IgD-negative memory B cell (primary cell): Measurements from ENCODE around the gene PTPRM. TPM values are rescaled to one million over a fixed set of nuclear protein-coding genes. Genes with fewer than 3 reads are reported as not detected.

ENCODE experiments used
- H3K27ac Mint-ChIP-seq, 3 donors: one replicate each; pipeline ENCODE4 v1.8.0; 2020 to 2022; ENCODE audit warnings: mild to moderate bottlenecking in 3 of 3, mixed read lengths in 3 of 3, moderate library complexity in 1 of 3
- H3K27me3 Mint-ChIP-seq: one replicate; pipeline ENCODE4 v1.8.0; 2021; ENCODE audit warnings: mixed read lengths
- H3K36me3 Mint-ChIP-seq: one replicate; pipeline ENCODE4 v1.8.0; 2020; ENCODE audit warnings: mild to moderate bottlenecking, mixed read lengths
- H3K4me1 Mint-ChIP-seq, 3 donors: one replicate each; pipeline ENCODE4 v1.8.0; 2020 to 2022; ENCODE audit warnings: mixed read lengths in 3 of 3, mild to moderate bottlenecking in 1 of 3
- H3K4me3 Mint-ChIP-seq, 4 donors: one replicate each; pipeline ENCODE4 v1.8.0; 2020 to 2022; ENCODE audit warnings: mild to moderate bottlenecking in 4 of 4, mixed read lengths in 4 of 4, moderate library complexity in 3 of 4
- H3K9me3 Mint-ChIP-seq, 3 donors: one replicate each; pipeline ENCODE4 v1.8.0; 2020 to 2021; ENCODE audit warnings: mixed read lengths in 3 of 3, mild to moderate bottlenecking in 1 of 3
- polyA plus RNA-seq: library from polyadenylated mRNA; unstranded; fragments of 300-500 nt; fragmentation: Illumina TruSeq; gene quantifications from one replicate; pipeline ENCODE4 v1.2.3, GENCODE V29; 2021

PTPRM gene
- polyA plus RNA-seq, 1 donor from 2014 or later, result 0.61 TPM

- H3K36me3 Mint-ChIP-seq, result no peaks in the 10 kb centered on the region
- no peak overlapping the region for H3K4me3 Mint-ChIP-seq
- H3K27ac Mint-ChIP-seq, result no peak overlapping the region
- no peaks in the 10 kb centered on the region for H3K4me1 Mint-ChIP-seq
- no peaks in the 10 kb centered on the region for H3K27me3 Mint-ChIP-seq
- peaks cover 0 to 4% (median 0%) of the 10 kb centered on the region in 3 donors for H3K9me3 Mint-ChIP-seq
These were observed 664.2 kb downstream of the PTPRM start for GRCh38 chr18:8231316-8231715.

DNA sequence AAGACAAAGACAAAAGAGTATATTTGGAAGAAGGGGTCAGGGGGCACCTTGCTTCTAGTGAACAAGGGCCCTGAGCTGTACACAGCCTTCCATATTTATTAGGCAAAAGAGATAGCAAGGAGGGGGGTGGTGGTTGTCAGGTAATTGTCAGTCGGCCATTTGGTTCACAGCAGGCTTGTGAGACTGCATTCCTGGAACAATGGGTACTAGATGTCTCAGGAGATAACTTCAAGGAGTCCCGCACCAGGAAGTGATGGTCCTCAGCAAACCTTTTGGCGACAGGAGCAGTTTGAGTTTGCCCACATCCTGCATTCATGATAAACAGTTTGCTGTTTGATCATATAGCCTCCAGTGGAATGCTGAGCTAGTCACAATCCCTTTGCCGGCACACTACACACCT lies 665.7 kb downstream of the PTPRM start:
- Mint-ChIP-seq H3K27me3 (no peaks in the 10 kb centered on the region), H3K36me3 (no peaks in the 10 kb centered on the region), H3K9me3 (peaks cover 0 to 2% (median 0%) of the 10 kb centered on the region in 3 donors), H3K27ac (no peak overlapping the region), H3K4me3 (no peak overlapping the region), H3K4me1 (no peaks in the 10 kb centered on the region)

GRCh38 chr18:8235894-8236293 lies 668.8 kb downstream of the PTPRM start:
- no peaks in the 10 kb centered on the region for H3K4me1 Mint-ChIP-seq
- H3K27me3 Mint-ChIP-seq, result no peaks in the 10 kb centered on the region
- H3K27ac Mint-ChIP-seq, result no peak overlapping the region
- no peak overlapping the region for H3K4me3 Mint-ChIP-seq
- no peaks in the 10 kb centered on the region for H3K36me3 Mint-ChIP-seq
- peaks cover 0 to 2% (median 2%) of the 10 kb centered on the region in 3 donors for H3K9me3 Mint-ChIP-seq

DNA sequence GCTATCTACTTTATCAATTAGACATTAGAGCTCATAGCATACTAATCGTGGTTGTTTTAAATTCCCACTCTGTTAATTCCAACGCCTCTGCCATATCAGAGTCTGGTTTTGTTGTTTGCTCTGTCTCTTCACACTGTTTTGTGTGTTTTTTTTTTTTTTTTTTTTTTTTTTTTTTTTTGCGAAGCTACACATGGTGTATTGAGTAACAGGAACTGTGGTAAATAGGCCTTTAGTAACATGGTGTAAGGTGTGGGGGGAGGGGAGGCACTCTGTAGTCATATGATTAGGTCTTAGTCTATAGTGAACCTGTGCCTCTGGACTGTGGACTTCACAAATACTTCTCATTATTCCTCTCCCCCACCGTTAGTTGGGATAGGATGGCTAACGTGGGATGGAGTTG lies 671.4 kb downstream of the PTPRM start:
- no peaks in the 10 kb centered on the region for H3K4me1 Mint-ChIP-seq
- no peak overlapping the region for H3K4me3 Mint-ChIP-seq
- peaks cover 0 to 2% (median 0%) of the 10 kb centered on the region in 3 donors for H3K9me3 Mint-ChIP-seq
- H3K27me3 Mint-ChIP-seq, result no peaks in the 10 kb centered on the region
- no peak overlapping the region for H3K27ac Mint-ChIP-seq
- no peaks in the 10 kb centered on the region for H3K36me3 Mint-ChIP-seq

DNA sequence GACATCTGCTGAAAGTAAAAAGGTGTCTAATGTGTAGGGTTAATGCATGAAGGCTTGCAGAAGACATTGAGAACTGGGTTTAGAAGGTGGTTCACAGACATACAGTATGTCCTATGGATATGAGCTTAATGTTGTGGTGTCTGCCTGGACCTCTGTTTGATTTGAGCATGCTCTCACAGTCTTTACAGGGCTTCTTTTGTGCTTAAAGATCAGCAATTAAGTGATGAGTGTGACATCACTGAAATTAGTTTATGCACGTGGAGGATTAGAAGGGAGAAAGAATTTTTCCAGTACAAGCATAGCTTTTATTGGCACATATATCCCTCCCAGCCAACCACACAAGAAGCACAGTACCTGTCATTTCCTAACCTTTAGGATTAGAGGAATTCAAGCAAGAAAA lies 674.6 kb downstream of the PTPRM start:
- H3K4me1 Mint-ChIP-seq, result no peaks in the 10 kb centered on the region
- H3K36me3 Mint-ChIP-seq, result no peaks in the 10 kb centered on the region
- H3K27me3 Mint-ChIP-seq, result no peaks in the 10 kb centered on the region
- peaks cover 0 to 2% (median 0%) of the 10 kb centered on the region in 3 donors for H3K9me3 Mint-ChIP-seq
- H3K27ac Mint-ChIP-seq, result no peak overlapping the region
- no peak overlapping the region for H3K4me3 Mint-ChIP-seq

DNA sequence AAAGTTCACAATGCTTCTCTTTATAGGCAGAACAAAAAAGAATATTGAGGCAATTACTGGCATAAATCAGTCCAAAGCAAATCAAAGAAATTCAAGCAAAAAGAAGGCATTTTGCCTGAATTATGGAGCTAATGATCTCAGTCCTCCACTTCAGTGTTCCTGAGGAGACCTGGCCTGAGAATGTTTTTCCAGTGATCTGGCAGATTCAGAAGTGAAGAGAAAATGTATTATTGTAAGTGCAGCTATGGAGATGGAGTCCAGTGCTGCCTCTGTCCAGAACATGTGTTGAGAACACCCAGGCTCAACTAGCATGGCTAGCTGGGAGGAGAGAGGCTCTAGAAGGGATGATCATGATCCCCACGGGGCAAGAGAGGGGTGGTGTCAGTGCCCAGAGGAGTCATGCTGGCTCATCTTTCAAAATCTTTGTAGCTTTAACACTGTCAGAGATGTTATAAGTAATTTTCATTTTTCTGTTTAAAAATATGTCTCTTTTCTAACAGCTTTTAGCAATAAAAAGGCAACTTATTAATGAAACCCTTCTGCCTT lies 675.1 kb downstream of the PTPRM start:
- H3K4me3 Mint-ChIP-seq, result no peak overlapping the region
- H3K4me1 Mint-ChIP-seq, result no peaks in the 10 kb centered on the region
- H3K36me3 Mint-ChIP-seq, result no peaks in the 10 kb centered on the region
- H3K27ac Mint-ChIP-seq, result no peak overlapping the region
- H3K9me3 Mint-ChIP-seq, result peaks cover 0 to 2% (median 0%) of the 10 kb centered on the region in 3 donors
- H3K27me3 Mint-ChIP-seq, result no peaks in the 10 kb centered on the region

DNA sequence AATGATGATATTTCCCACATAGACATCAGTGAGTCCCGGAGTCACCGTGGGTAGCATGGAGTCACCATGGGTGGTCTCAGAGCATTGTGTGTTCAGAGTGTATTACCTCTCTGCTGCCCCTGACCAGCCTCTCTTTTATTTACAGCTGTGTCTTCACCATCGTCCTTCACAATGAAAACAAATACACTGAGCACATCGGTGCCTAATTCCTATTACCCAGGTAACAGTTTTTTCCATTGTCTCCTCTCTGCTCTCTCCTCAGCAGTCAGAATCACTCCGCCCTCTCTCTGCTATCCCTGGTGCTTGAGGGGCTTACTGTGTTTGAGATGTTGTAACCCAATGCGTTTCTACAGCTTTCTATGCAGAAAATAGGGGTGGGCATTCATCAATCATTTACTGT lies 680.6 kb downstream of the PTPRM start:
- Mint-ChIP-seq H3K4me1 (no peaks in the 10 kb centered on the region), H3K27me3 (no peaks in the 10 kb centered on the region), H3K4me3 (no peak overlapping the region), H3K36me3 (no peaks in the 10 kb centered on the region), H3K27ac (no peak overlapping the region), H3K9me3 (no peaks in the 10 kb centered on the region)

GRCh38 chr18:8248576-8248975 lies 681.5 kb downstream of the PTPRM start:
- Mint-ChIP-seq H3K4me1 (no peaks in the 10 kb centered on the region), H3K27ac (no peak overlapping the region), H3K36me3 (no peaks in the 10 kb centered on the region), H3K27me3 (no peaks in the 10 kb centered on the region), H3K9me3 (no peaks in the 10 kb centered on the region), H3K4me3 (no peak overlapping the region)

GRCh38 chr18:8249811-8250210 lies 682.7 kb downstream of the PTPRM start:
- Mint-ChIP-seq H3K9me3 (no peaks in the 10 kb centered on the region), H3K27ac (no peak overlapping the region), H3K4me3 (no peak overlapping the region)

GRCh38 chr18:8252371-8252770 lies 685.3 kb downstream of the PTPRM start:
- Mint-ChIP-seq H3K4me3 (no peak overlapping the region), H3K27ac (no peak overlapping the region), H3K9me3 (no peaks in the 10 kb centered on the region)

More at GRCh38 chr18:8249811-8250210, 682.7 kb downstream of the PTPRM start:
- Mint-ChIP-seq H3K27me3 (no peaks in the 10 kb centered on the region), H3K36me3 (no peaks in the 10 kb centered on the region), H3K4me1 (no peaks in the 10 kb centered on the region)

GRCh38 chr18:8253944-8254343 lies 686.8 kb downstream of the PTPRM start:
- Mint-ChIP-seq H3K4me3 (no peak overlapping the region), H3K9me3 (no peaks in the 10 kb centered on the region), H3K4me1 (no peaks in the 10 kb centered on the region), H3K27me3 (no peaks in the 10 kb centered on the region), H3K36me3 (no peaks in the 10 kb centered on the region), H3K27ac (no peak overlapping the region)

More at GRCh38 chr18:8252371-8252770, 685.3 kb downstream of the PTPRM start:
- no peaks in the 10 kb centered on the region for H3K4me1 Mint-ChIP-seq
- no peaks in the 10 kb centered on the region for H3K36me3 Mint-ChIP-seq
- H3K27me3 Mint-ChIP-seq, result no peaks in the 10 kb centered on the region

- H3K4me3 Mint-ChIP-seq, result no peak overlapping the region
- H3K9me3 Mint-ChIP-seq, result no peaks in the 10 kb centered on the region
- H3K27ac Mint-ChIP-seq, result no peak overlapping the region
- no peaks in the 10 kb centered on the region for H3K27me3 Mint-ChIP-seq
- H3K4me1 Mint-ChIP-seq, result no peaks in the 10 kb centered on the region
- no peaks in the 10 kb centered on the region for H3K36me3 Mint-ChIP-seq
These were observed 687.5 kb downstream of the PTPRM start for GRCh38 chr18:8254654-8255053.

DNA sequence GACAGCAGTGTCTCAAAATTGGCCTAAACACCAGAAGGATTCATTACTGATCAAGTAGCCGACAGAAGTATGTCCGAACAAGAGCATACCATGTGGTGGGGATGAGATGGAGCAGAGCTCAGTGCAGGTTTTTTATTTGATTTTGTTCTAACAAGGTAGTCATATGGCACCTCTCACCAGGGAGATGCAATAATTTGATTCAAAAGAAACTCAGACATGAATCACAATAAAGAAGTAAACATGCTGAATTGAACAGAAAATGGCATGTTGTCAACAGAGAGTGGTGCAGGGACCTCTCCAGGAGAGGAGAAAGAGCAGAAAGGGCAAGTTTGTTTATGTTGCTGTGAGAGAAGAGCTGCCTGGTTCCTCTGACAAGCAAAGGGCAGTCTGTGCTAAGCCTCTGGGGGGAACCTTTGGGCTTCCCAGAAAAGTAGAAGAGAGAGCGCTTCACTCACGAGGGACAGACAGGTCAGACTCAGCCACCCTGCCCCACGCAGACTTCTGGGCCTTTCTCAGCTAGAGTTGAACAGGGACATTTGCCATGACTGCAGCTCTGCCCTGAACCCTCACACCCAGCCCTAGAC lies 690.8 kb downstream of the PTPRM start:
- Mint-ChIP-seq H3K4me1 (no peaks in the 10 kb centered on the region), H3K27ac (no peak overlapping the region), H3K27me3 (no peaks in the 10 kb centered on the region), H3K36me3 (no peaks in the 10 kb centered on the region), H3K9me3 (peaks cover 0 to 3% (median 0%) of the 10 kb centered on the region in 3 donors), H3K4me3 (no peak overlapping the region)

- no peak overlapping the region for H3K4me3 Mint-ChIP-seq
- no peaks in the 10 kb centered on the region for H3K36me3 Mint-ChIP-seq
These were observed 693.2 kb downstream of the PTPRM start for GRCh38 chr18:8260319-8260718.

DNA sequence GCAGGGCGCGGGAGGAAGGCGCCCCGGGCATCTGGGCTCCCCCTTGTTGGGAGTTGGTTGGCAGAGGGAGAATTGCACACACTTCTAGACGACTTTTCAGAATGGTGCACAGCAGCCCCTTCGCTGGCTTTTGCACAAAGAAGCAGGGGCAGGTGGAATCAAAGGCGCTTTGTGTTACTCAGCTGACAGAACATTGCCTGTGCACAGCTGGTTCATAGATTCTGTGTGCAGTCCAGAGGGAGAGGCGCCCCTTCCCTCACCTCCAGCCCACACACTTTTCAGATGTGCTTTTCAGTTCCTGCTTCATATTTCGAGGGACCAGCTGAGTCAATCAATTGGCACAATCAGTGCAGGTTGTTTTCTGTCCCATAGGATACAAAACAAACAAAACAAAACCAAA lies 693.7 kb downstream of the PTPRM start:
- H3K27me3 Mint-ChIP-seq, result no peaks in the 10 kb centered on the region
- H3K27ac Mint-ChIP-seq, result no peak overlapping the region
- no peaks in the 10 kb centered on the region for H3K4me1 Mint-ChIP-seq
- H3K9me3 Mint-ChIP-seq, result peaks cover 0 to 8% (median 0%) of the 10 kb centered on the region in 3 donors
- H3K4me3 Mint-ChIP-seq, result no peak overlapping the region
- peaks cover under 1% of the 10 kb centered on the region for H3K36me3 Mint-ChIP-seq

More at GRCh38 chr18:8260319-8260718, 693.2 kb downstream of the PTPRM start:
- Mint-ChIP-seq H3K9me3 (peaks cover 0 to 8% (median 0%) of the 10 kb centered on the region in 3 donors), H3K27me3 (no peaks in the 10 kb centered on the region), H3K4me1 (no peaks in the 10 kb centered on the region), H3K27ac (no peak overlapping the region)

DNA sequence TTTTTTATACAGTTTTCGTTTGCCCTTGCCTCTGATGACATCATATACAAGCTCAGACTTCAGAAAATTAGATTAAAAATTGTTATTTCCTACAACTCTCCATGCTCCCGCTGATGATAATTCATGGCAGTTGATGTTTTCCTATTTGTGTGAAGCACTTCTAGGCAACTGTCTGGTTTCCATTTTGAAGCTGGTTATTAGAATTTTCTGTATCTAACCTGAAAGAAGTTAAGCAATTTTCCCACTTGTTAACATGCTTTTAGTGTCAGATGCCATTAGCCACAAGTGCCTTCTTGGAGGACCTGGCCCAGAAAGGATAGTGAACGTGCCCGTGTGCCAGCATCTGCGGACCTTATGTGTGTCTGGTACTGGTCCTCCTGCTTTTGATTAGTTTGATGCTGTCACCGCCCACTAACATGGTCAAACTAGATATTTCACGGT lies 694.6 kb downstream of the PTPRM start:
- Mint-ChIP-seq H3K4me3 (no peak overlapping the region), H3K36me3 (peaks cover 2% of the 10 kb centered on the region)

More for the DNA sequence above, 694.6 kb downstream of the PTPRM start:
- H3K9me3 Mint-ChIP-seq, result peaks cover 0 to 8% (median 0%) of the 10 kb centered on the region in 3 donors
- H3K27ac Mint-ChIP-seq, result no peak overlapping the region
- H3K4me1 Mint-ChIP-seq, result no peaks in the 10 kb centered on the region
- no peaks in the 10 kb centered on the region for H3K27me3 Mint-ChIP-seq
